ENCODE results near the gene CDC25C. TPM values are rescaled to one million over a fixed set of nuclear protein-coding genes. Genes with fewer than 3 reads are reported as not detected.

Gene CDC25C
- 22.5 and 22.7 TPM in 2 replicates for total RNA-seq
- long read RNA-seq, transcript CDC25C-201 (14 exons, 2,128 nt), result major isoform, 22 of 99 reads
- long read RNA-seq, transcript CDC25C-202 (11 exons, 1,951 nt), result minor isoform, 6 of 99 reads
- long read RNA-seq, transcript CDC25C-203 (11 exons, 1,556 nt), result minor isoform, 10 of 99 reads
- long read RNA-seq, partial matches to known transcripts, result 3 of 99 reads
- long read RNA-seq, other reads (novel, unspliced or antisense), result 58 of 99 reads

- H3K4me1 Mint-ChIP-seq, result peaks cover 27% of the 10 kb centered on the region
- H3K27ac Mint-ChIP-seq (ENCODE audit: unreplicated experiment), result peak within 1 kb of the TSS; percentile 98
- no peaks in the 10 kb centered on the region for H3K36me3 Mint-ChIP-seq (ENCODE audit: low read depth)
- H3K9me3 Mint-ChIP-seq, result no peaks in the 10 kb centered on the region
- peak; percentile 93 for DNase-seq (ENCODE audit: low read depth, low spot score)
- no peaks in the 10 kb centered on the region for H3K27me3 Mint-ChIP-seq (ENCODE audit: low read depth)
- TF ChIP-seq, protein P1, sequence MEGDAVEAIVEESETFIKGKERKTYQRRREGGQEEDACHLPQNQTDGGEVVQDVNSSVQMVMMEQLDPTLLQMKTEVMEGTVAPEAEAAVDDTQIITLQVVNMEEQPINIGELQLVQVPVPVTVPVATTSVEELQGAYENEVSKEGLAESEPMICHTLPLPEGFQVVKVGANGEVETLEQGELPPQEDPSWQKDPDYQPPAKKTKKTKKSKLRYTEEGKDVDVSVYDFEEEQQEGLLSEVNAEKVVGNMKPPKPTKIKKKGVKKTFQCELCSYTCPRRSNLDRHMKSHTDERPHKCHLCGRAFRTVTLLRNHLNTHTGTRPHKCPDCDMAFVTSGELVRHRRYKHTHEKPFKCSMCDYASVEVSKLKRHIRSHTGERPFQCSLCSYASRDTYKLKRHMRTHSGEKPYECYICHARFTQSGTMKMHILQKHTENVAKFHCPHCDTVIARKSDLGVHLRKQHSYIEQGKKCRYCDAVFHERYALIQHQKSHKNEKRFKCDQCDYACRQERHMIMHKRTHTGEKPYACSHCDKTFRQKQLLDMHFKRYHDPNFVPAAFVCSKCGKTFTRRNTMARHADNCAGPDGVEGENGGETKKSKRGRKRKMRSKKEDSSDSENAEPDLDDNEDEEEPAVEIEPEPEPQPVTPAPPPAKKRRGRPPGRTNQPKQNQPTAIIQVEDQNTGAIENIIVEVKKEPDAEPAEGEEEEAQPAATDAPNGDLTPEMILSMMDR (conservative IDR thresholded peaks at IDR 0.05), result no peak
- peak within 1 kb of the TSS; percentile 88 for H3K4me3 Mint-ChIP-seq
Observed at GRCh38 chr5:138331449-138332368, at the start of gene CDC25C. Gene CDC25C (minus strand): TSS chr5:138331804. CDS start chr5:138331180, 624 bp downstream.

DNA sequence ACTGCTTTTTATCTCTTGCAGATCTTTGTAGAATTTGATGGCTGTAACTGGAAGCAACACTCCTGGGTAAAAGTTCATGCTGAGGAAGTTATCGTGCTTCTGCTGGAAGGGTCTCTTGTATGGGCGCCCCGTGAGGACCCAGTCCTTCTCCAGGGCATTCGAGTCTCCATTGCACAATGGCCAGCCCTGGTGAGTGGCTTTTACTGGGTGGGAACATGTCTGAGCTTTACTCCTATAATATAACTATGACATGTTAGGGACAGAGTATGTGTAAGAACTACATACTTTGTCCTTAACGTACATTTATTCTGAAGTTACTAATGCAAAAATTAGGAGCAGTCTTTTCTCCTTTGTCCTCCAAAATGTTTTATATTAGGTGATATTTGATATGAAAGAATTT is 41.0 kb upstream of the CDC25C start:
- Mint-ChIP-seq H3K4me1 (peaks cover 9% of the 10 kb centered on the region), H3K36me3 (ENCODE audit: low read depth) (peaks cover 2% of the 10 kb centered on the region), H3K27me3 (ENCODE audit: low read depth) (no peaks in the 10 kb centered on the region), H3K27ac (ENCODE audit: unreplicated experiment) (peak overlapping the region; percentile 10), H3K4me3 (no peak overlapping the region), H3K9me3 (no peaks in the 10 kb centered on the region)
- TF ChIP-seq, protein P1 (conservative IDR thresholded peaks at IDR 0.05), result no peak
- DNase-seq (ENCODE audit: low read depth, low spot score), result no peak

DNA sequence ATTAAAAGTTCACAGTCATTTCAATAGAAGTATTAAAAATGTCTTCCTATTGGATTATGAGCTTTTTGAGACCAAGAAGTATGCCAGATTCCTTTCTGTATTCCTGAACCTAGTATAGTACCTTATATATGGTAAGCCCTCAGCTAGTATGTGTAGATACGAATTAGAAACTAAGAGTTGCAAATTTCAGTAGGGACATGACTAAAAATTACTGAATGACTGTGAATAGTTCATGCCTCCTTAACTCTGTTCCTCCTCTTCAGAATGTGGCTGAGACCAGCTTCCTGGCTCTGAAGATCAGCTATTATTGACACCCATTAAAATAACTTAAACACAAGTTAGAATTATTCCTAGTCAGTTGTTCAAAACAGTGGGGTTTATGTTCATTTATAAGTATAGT is 40.6 kb upstream of the CDC25C start:
- TF ChIP-seq, protein P1 (conservative IDR thresholded peaks at IDR 0.05), result no peak
- Mint-ChIP-seq H3K9me3 (no peaks in the 10 kb centered on the region), H3K4me1 (peaks cover 9% of the 10 kb centered on the region), H3K36me3 (ENCODE audit: low read depth) (peaks cover 2% of the 10 kb centered on the region), H3K27ac (ENCODE audit: unreplicated experiment) (no peak overlapping the region), H3K4me3 (no peak overlapping the region), H3K27me3 (ENCODE audit: low read depth) (no peaks in the 10 kb centered on the region)
- no peak for DNase-seq (ENCODE audit: low read depth, low spot score)

- TF ChIP-seq, protein P1 (conservative IDR thresholded peaks at IDR 0.05), result no peak
- Mint-ChIP-seq H3K27ac (ENCODE audit: unreplicated experiment) (no peak overlapping the region), H3K9me3 (no peaks in the 10 kb centered on the region), H3K4me3 (no peak overlapping the region), H3K4me1 (peaks cover 9% of the 10 kb centered on the region), H3K36me3 (ENCODE audit: low read depth) (no peaks in the 10 kb centered on the region), H3K27me3 (ENCODE audit: low read depth) (no peaks in the 10 kb centered on the region)
- DNase-seq (ENCODE audit: low read depth, low spot score), result no peak
Observed at GRCh38 chr5:138371454-138371853, 39.9 kb upstream of the CDC25C start.

DNA sequence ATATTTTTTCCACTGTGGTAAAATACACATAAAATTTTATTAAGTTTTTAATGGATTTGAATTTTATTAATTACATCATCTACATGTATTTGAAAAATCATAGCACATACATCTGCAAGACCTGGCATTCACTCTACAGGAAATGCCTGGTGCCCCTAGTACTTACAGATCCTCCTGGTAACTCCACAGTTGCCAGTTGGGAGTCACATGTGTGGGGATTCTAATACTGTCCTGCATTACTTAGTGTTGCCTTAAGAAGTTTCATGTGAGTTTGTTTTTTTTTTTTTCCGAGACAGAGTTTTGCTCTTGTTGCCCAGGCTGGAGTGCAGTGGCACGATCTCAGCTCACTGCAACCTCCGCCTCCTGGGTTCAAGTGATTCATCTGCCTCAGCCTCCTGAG is 38.9 kb upstream of the CDC25C start:
- no peaks in the 10 kb centered on the region for H3K9me3 Mint-ChIP-seq
- no peak overlapping the region for H3K4me3 Mint-ChIP-seq
- H3K27ac Mint-ChIP-seq (ENCODE audit: unreplicated experiment), result no peak overlapping the region
- TF ChIP-seq, protein P1 (conservative IDR thresholded peaks at IDR 0.05), result no peak
- H3K36me3 Mint-ChIP-seq (ENCODE audit: low read depth), result no peaks in the 10 kb centered on the region
- peaks cover 14% of the 10 kb centered on the region for H3K4me1 Mint-ChIP-seq
- H3K27me3 Mint-ChIP-seq (ENCODE audit: low read depth), result no peaks in the 10 kb centered on the region
- no peak for DNase-seq (ENCODE audit: low read depth, low spot score)
